GM12892 (cell line): ENCODE data around the gene HELT.

Source experiments
- POLR2AphosphoS5 ChIP-seq: IDR thresholded peaks from 2 replicates; pipeline ENCODE4 v1.6.1; 2011; ENCODE audit warnings: low read depth, low read length, control low read depth
- TAF1 ChIP-seq: IDR thresholded peaks from 2 replicates; pipeline ENCODE4 v1.6.1; 2011; ENCODE audit warnings: low read depth, mild to moderate bottlenecking, control low read depth, low read length, borderline replicate concordance

GRCh38 chr4:185054272-185054671, 36.0 kb downstream of the HELT start:
- no peak for TF ChIP-seq TAF1
- TF ChIP-seq POLR2AphosphoS5, result no peak
